Stimulated activated CD8-positive, alpha-beta memory T cell treated with anti-CD3 and anti-CD28 coated beads, Interleukin-12 subunit alpha, Interleukin-12 subunit beta, amount 100 ng/mL, for 4 hours (primary cell): ENCODE measurements around the gene CPNE1.
"Not testable (repeated sequence)": the region's sequence is repeated elsewhere in the genome, so short reads cannot be mapped to it uniquely, and the experiment has no call there.

Experiments
- DNase-seq: peaks from one replicate; pipeline ENCODE4 v3.0.0-alpha.2; 2020; ENCODE audit warnings: low read depth

The CPNE1 gene

DNA sequence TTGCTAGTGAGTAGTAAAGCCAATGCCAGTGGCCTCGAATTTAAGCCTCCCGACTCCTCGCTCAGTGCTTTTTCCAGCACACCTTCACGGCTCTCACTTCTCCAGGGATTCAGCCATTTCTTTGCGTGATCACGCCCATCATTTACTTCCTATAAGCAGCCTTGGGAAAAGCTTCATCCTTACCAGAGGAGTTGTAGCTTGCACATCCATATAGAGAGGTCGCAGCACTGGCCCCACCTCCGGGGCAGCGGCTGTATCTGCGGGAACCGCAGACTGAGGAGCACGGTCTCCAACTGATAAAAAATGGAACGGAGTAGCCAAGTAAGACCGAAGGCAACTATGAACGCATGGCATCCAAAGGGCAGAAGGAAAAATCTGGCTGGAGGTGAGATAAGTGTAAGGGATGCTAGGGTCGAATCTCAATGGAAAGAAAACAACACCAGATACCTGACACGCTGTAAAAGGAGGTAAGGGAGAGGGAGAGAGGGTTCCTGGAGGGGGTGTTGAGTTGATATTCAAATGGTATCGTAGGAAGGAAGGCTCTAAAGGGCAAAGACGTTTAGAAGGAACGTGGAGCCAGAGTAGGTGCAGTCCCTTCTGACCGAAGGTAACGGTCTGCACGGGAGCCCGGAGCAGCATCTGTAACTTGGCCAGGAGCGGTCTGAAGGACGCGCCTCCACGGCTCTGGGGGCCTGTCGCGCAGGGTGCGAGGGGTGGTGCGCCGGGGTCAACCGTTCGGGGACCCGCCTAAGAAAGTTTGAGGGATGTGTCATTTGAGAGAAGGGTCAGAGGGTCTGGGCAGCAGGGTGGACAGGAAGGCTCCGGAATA is 33.8 kb upstream of the CPNE1 start:
- no peak for DNase-seq

DNA sequence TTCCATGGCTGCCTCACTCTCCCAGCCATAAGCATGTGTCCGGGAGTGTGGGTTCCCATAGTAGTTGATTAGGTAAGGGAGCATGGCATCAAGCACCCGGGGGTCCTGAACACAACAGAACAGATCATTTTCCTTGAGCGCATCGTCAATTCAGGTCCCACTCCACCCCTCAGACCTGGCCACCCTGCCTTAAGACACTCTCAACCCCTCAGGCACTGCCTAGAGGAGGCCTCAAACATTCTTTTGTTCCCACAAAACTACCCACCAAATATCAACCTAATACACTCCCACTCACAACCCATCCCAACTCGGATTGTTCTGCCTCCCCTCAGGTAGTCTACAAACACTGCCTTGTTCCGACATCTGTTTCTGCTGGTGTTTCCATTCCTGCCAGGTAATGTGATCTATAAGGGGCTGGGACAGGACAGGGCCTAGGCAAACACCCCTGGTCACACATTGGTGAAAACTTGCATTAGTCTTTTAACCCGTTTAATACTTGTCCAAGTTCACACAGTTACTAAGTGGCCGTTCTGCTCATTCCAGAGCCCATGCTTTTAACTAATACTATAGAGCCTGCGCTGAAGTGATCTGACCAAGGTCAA is 33.1 kb upstream of the CPNE1 start:
- DNase-seq = no peak

- DNase-seq = no peak
These were observed 31.3 kb upstream of the CPNE1 start for GRCh38 chr20:35695978-35696377.

GRCh38 chr20:35695245-35695749 is 30.6 kb upstream of the CPNE1 start:
- DNase-seq = no peak

GRCh38 chr20:35690265-35690664 is 25.6 kb upstream of the CPNE1 start:
- no peak for DNase-seq

- DNase-seq = not testable (repeated sequence)
These were observed 22.2 kb upstream of the CPNE1 start for GRCh38 chr20:35686872-35687271.

- not testable (repeated sequence) for DNase-seq
These were observed 20.7 kb upstream of the CPNE1 start for GRCh38 chr20:35685368-35685767.

GRCh38 chr20:35681960-35682359 is 17.3 kb upstream of the CPNE1 start:
- no peak for DNase-seq

- no peak for DNase-seq
These were observed 15.9 kb upstream of the CPNE1 start for GRCh38 chr20:35680452-35681183.

- no peak for DNase-seq
These were observed 10.2 kb upstream of the CPNE1 start for GRCh38 chr20:35674921-35675320.

GRCh38 chr20:35673884-35674283 is 9.2 kb upstream of the CPNE1 start:
- no peak for DNase-seq

GRCh38 chr20:35669681-35670080 is 5.0 kb upstream of the CPNE1 start:
- DNase-seq = no peak

DNA sequence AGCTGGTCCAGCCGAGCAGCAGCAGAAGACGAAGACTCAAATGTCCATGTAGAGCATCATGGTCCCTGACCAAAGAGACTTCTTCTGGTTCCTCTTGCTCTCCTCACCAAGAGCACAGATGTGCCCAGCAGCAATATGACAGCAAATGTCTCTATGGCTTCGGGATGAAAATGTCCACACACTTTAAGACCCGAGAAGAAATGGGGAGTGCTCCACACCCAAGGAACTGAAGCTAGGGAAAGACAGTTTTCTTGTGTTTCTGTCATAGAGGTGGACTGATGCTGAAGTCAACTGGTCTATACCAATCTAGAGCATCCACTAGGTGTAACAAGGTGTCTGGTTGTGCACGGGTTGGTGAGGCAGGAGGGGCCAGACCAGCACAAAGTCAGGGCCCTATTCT is 4.5 kb upstream of the CPNE1 start:
- DNase-seq = no peak

DNA sequence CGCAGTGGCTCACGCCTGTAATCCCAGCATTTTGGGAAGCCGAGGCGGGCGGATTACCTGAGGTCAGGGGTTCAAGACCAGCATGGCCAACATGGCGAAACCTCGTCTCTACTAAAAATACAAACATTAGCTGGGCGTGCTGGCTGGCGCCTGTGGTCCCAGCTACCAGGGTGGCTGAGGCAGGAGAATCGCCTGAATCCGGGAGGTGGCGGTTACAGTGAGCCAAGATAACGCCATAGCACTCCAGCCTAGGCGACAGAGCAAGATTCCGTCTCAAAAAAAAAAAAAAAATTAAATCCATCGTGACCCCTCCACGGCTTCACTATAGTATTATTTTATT is 1.2 kb upstream of the CPNE1 start:
- DNase-seq = no peak

- peak; percentile 29 for DNase-seq
These were observed 909 bp downstream of the CPNE1 start for GRCh38 chr20:35663516-35664465.

GRCh38 chr20:35662551-35662950 is 2.1 kb downstream of the CPNE1 start:
- DNase-seq = no peak

DNA sequence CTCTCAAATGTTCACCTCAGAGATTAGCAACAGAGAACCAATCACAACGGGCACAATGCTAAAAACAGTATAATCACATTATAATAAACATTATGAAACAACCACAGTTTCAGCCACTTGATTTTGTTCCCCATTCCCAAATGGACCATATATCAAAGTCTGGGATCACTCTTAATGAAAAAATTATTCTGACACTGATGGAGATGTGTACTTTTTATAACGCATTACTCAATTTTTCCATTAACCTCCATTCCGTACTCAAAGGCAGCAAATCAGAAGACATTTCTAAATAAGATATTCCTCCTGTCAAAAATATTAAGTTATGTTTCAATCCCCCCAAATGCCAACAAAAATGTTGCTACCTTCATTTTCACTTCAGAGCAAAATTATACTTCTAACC is 2.8 kb downstream of the CPNE1 start:
- DNase-seq = no peak

DNA sequence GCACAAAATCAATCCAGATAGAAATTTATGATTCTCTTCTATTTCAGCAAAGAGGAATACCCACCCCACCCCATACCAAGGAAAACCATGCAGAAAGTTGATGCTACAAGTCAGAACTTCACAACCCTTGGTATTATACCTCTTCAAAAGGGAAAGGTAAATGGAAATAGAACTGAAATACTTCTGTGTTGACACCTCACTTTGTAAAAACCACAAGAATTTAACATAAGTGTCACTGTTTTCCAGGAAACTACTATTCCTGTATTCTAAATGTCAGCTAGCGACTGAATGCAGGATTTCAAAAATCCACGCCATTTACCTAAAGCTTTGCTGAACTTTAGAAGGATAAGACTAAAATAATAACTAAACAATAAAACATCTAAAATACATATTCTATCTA is 3.6 kb downstream of the CPNE1 start:
- DNase-seq = no peak

GRCh38 chr20:35660122-35660937 is 4.4 kb downstream of the CPNE1 start:
- no peak for DNase-seq

- DNase-seq = no peak
These were observed 7.4 kb downstream of the CPNE1 start for GRCh38 chr20:35657271-35657670.

DNA sequence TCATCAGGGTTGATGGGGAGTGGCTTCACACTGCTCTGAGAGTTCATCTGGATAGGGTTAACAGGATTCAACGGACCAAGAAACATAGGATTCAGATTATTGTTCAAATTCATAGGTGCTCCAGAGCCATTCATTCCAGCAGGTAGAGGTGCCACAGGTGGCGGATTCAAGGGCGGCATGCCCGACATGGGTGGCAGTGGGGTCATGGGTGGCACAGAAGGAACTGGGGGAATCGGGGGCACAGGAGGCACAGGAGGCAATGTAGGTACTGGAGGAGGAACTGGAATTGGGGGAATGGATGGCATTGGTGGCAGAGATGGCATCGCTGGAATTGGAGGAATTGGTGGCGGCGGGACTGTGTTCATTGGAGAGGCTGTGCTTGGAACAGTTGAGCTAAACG is 10.3 kb downstream of the CPNE1 start:
- DNase-seq = no peak
